Skeletal muscle satellite cell (primary cell): ENCODE results near the gene NOD1. TPM values are rescaled to one million over a fixed set of nuclear protein-coding genes. Genes with fewer than 3 reads are reported as not detected.
"Not testable (repeated sequence)": the region's sequence is repeated elsewhere in the genome, so short reads cannot be mapped to it uniquely, and the experiment has no call there.

ENCODE experiments used
- H3K27me3 ChIP-seq: 2 replicates; pipeline ENCODE4 v1.7.0; 2013; ENCODE audit warnings: low read length; ENCODE audit not compliant: control insufficient read depth, insufficient read depth
- H3K36me3 ChIP-seq: 2 replicates; pipeline ENCODE4 v1.7.0; 2013; ENCODE audit warnings: mild to moderate bottlenecking, control low read depth, low read length; ENCODE audit not compliant: insufficient read depth
- H3K4me1 ChIP-seq: 2 replicates; pipeline ENCODE4 v1.7.0; 2013; ENCODE audit warnings: low read length; ENCODE audit not compliant: control insufficient read depth, insufficient read depth
- H3K4me2 ChIP-seq: 2 replicates; pipeline ENCODE4 v1.7.0; 2013; ENCODE audit warnings: mild to moderate bottlenecking, low read length
- H3K4me3 ChIP-seq: 2 replicates; pipeline ENCODE4 v1.7.0; 2013; ENCODE audit warnings: low read length
- H3K9ac ChIP-seq: 2 replicates; pipeline ENCODE4 v1.7.0; 2013; ENCODE audit warnings: mild to moderate bottlenecking, low read depth, low read length, moderate library complexity
- H3K9me3 ChIP-seq: replicated peaks from 2 replicates; pipeline ENCODE4 v1.7.0; 2013; ENCODE audit warnings: mild to moderate bottlenecking, control low read depth, low read length
- total RNA-seq: library from RNA; depleted of rRNA; stranded (reverse); fragments of >200 nt; gene quantifications from 2 replicates; pipeline ENCODE4 v1.2.3, GENCODE V29; 2012; rRNA removed

Gene NOD1
- 5.5 and 7.4 TPM in 2 replicates for total RNA-seq

- Histone ChIP-seq H3K36me3 (no peaks in the 10 kb centered on the region), H3K27me3 (no peaks in the 10 kb centered on the region), H3K9ac (peak within 1 kb of the TSS; percentile 96), H3K4me2 (peak within 1 kb of the TSS; percentile 93), H3K4me1 (peaks cover 24% of the 10 kb centered on the region), H3K9me3 (no peaks in the 10 kb centered on the region), H3K4me3 (peak within 1 kb of the TSS; percentile 90)
These were observed at the start of gene NOD1 for GRCh38 chr7:30478349-30479201. TSS of gene NOD1 (minus strand) at chr7:30478784. CDS start at chr7:30456921, 21,863 bp downstream.

GRCh38 chr7:30527297-30527696, 48.7 kb upstream of the NOD1 start:
- not testable (repeated sequence) for H3K27me3 ChIP-seq, H3K4me3 ChIP-seq, H3K9me3 ChIP-seq, H3K4me1 ChIP-seq, H3K4me2 ChIP-seq, H3K36me3 ChIP-seq, H3K9ac ChIP-seq

GRCh38 chr7:30526163-30526562, 47.6 kb upstream of the NOD1 start:
- no peaks in the 10 kb centered on the region for H3K36me3 ChIP-seq
- H3K9me3 ChIP-seq: no peaks in the 10 kb centered on the region
- H3K4me3 ChIP-seq: no peak overlapping the region
- no peak overlapping the region for H3K4me2 ChIP-seq
- peaks cover 2% of the 10 kb centered on the region for H3K4me1 ChIP-seq
- no peak overlapping the region for H3K9ac ChIP-seq
- no peaks in the 10 kb centered on the region for H3K27me3 ChIP-seq

- Histone ChIP-seq H3K27me3 (no peaks in the 10 kb centered on the region), H3K4me1 (peaks cover 8% of the 10 kb centered on the region), H3K36me3 (no peaks in the 10 kb centered on the region), H3K4me3 (no peak overlapping the region), H3K9ac (no peak overlapping the region), H3K4me2 (no peak overlapping the region), H3K9me3 (no peaks in the 10 kb centered on the region)
These were observed 46.8 kb upstream of the NOD1 start for GRCh38 chr7:30525429-30525828.

GRCh38 chr7:30524545-30524944, 46.0 kb upstream of the NOD1 start:
- Histone ChIP-seq H3K9ac (no peak overlapping the region), H3K4me2 (no peak overlapping the region), H3K4me3 (no peak overlapping the region), H3K36me3 (no peaks in the 10 kb centered on the region), H3K9me3 (no peaks in the 10 kb centered on the region), H3K4me1 (peaks cover 11% of the 10 kb centered on the region), H3K27me3 (no peaks in the 10 kb centered on the region)

- Histone ChIP-seq H3K4me3 (no peak overlapping the region), H3K9ac (no peak overlapping the region), H3K27me3 (no peaks in the 10 kb centered on the region), H3K9me3 (no peaks in the 10 kb centered on the region), H3K36me3 (no peaks in the 10 kb centered on the region), H3K4me2 (no peak overlapping the region), H3K4me1 (peaks cover 11% of the 10 kb centered on the region)
These were observed 44.9 kb upstream of the NOD1 start for GRCh38 chr7:30523466-30523865.

GRCh38 chr7:30522159-30522558, 43.6 kb upstream of the NOD1 start:
- no peak overlapping the region for H3K4me2 ChIP-seq

GRCh38 chr7:30521532-30521931, 42.9 kb upstream of the NOD1 start:
- Histone ChIP-seq H3K9me3 (no peaks in the 10 kb centered on the region), H3K36me3 (no peaks in the 10 kb centered on the region), H3K4me2 (no peak overlapping the region), H3K27me3 (no peaks in the 10 kb centered on the region), H3K4me3 (no peak overlapping the region), H3K4me1 (peaks cover 11% of the 10 kb centered on the region), H3K9ac (no peak overlapping the region)

More at GRCh38 chr7:30522159-30522558, 43.6 kb upstream of the NOD1 start:
- Histone ChIP-seq H3K4me1 (peaks cover 11% of the 10 kb centered on the region), H3K27me3 (no peaks in the 10 kb centered on the region), H3K9ac (no peak overlapping the region), H3K4me3 (no peak overlapping the region), H3K9me3 (no peaks in the 10 kb centered on the region), H3K36me3 (no peaks in the 10 kb centered on the region)

GRCh38 chr7:30519122-30519521, 40.5 kb upstream of the NOD1 start:
- Histone ChIP-seq H3K9ac (no peak overlapping the region), H3K4me1 (peaks cover 11% of the 10 kb centered on the region)

GRCh38 chr7:30515761-30516160, 37.2 kb upstream of the NOD1 start:
- Histone ChIP-seq H3K4me1 (peaks cover 6% of the 10 kb centered on the region), H3K4me3 (no peak overlapping the region), H3K27me3 (no peaks in the 10 kb centered on the region), H3K9ac (no peak overlapping the region), H3K9me3 (no peaks in the 10 kb centered on the region), H3K36me3 (no peaks in the 10 kb centered on the region), H3K4me2 (no peak overlapping the region)

More at GRCh38 chr7:30519122-30519521, 40.5 kb upstream of the NOD1 start:
- no peaks in the 10 kb centered on the region for H3K36me3 ChIP-seq
- no peaks in the 10 kb centered on the region for H3K9me3 ChIP-seq
- no peak overlapping the region for H3K4me3 ChIP-seq
- H3K4me2 ChIP-seq: no peak overlapping the region
- H3K27me3 ChIP-seq: no peaks in the 10 kb centered on the region

GRCh38 chr7:30514776-30515175, 36.2 kb upstream of the NOD1 start:
- Histone ChIP-seq H3K4me1 (no peaks in the 10 kb centered on the region), H3K4me3 (no peak overlapping the region), H3K9ac (no peak overlapping the region), H3K4me2 (no peak overlapping the region), H3K27me3 (no peaks in the 10 kb centered on the region), H3K36me3 (no peaks in the 10 kb centered on the region), H3K9me3 (no peaks in the 10 kb centered on the region)

- H3K36me3 ChIP-seq: no peaks in the 10 kb centered on the region
- H3K27me3 ChIP-seq: no peaks in the 10 kb centered on the region
- H3K9ac ChIP-seq: no peak overlapping the region
- no peaks in the 10 kb centered on the region for H3K9me3 ChIP-seq
- no peak overlapping the region for H3K4me3 ChIP-seq
- H3K4me2 ChIP-seq: no peak overlapping the region
- no peaks in the 10 kb centered on the region for H3K4me1 ChIP-seq
These were observed 35.6 kb upstream of the NOD1 start for GRCh38 chr7:30514177-30514576.
